ENCODE data around the gene NTN4. TPM values are rescaled to one million over a fixed set of nuclear protein-coding genes. Genes with fewer than 3 reads are reported as not detected.
"Not testable (repeated sequence)": the region's sequence is repeated elsewhere in the genome, so short reads cannot be mapped to it uniquely, and the experiment has no call there.

NTN4 gene
- total RNA-seq, 1 donor = 135 TPM

GRCh38 chr12:95830335-95831089, 39.9 kb upstream of the NTN4 start:
- no peak for DNase-seq (ENCODE audit: low read depth)
- TF ChIP-seq CTCF (IDR thresholded peaks at IDR 0.05; ENCODE audit: insufficient read depth, low read depth, low read length) = no peak
- H3K4me3 ChIP-seq (ENCODE audit: low read depth, low read length) = no peak overlapping the region

- no peak overlapping the region for H3K4me3 ChIP-seq (ENCODE audit: low read depth, low read length)
- TF ChIP-seq CTCF (IDR thresholded peaks at IDR 0.05; ENCODE audit: insufficient read depth, low read depth, low read length) = no peak
- DNase-seq (ENCODE audit: low read depth) = no peak
These were observed 38.8 kb upstream of the NTN4 start for GRCh38 chr12:95829395-95829794.

GRCh38 chr12:95820096-95820703, 29.6 kb upstream of the NTN4 start:
- H3K4me3 ChIP-seq (ENCODE audit: low read depth, low read length) = no peak overlapping the region
- peak; percentile 58 for TF ChIP-seq CTCF (IDR thresholded peaks at IDR 0.05; ENCODE audit: insufficient read depth, low read depth, low read length)
- peak; percentile 49 for DNase-seq (ENCODE audit: low read depth)

GRCh38 chr12:95815632-95816212, 25.2 kb upstream of the NTN4 start:
- no peak overlapping the region for H3K4me3 ChIP-seq (ENCODE audit: low read depth, low read length)
- DNase-seq (ENCODE audit: low read depth) = peak; percentile 46
- TF ChIP-seq CTCF (IDR thresholded peaks at IDR 0.05; ENCODE audit: insufficient read depth, low read depth, low read length) = peak; percentile 68

- DNase-seq (ENCODE audit: low read depth); H3K4me3 ChIP-seq (ENCODE audit: low read depth, low read length): not testable (repeated sequence)
These were observed 21.6 kb upstream of the NTN4 start for GRCh38 chr12:95812155-95812554.

GRCh38 chr12:95810411-95810810, 19.8 kb upstream of the NTN4 start:
- DNase-seq (ENCODE audit: low read depth) = no peak
- H3K4me3 ChIP-seq (ENCODE audit: low read depth, low read length) = no peak overlapping the region
- no peak for TF ChIP-seq CTCF (IDR thresholded peaks at IDR 0.05; ENCODE audit: insufficient read depth, low read depth, low read length)

GRCh38 chr12:95809000-95809680, 18.6 kb upstream of the NTN4 start:
- DNase-seq (ENCODE audit: low read depth) = no peak
- no peak overlapping the region for H3K4me3 ChIP-seq (ENCODE audit: low read depth, low read length)
- TF ChIP-seq CTCF (IDR thresholded peaks at IDR 0.05; ENCODE audit: insufficient read depth, low read depth, low read length) = no peak

Measured in fibroblast of villous mesenchyme (primary cell).